Activated CD4-positive, alpha-beta T cell treated with anti-CD3 and anti-CD28 coated beads, Interleukin-2, amount 50 U/mL, for 16 hours (primary cell): ENCODE results near the gene TTLL8.
A peak's percentile ranks its signal among the peaks of the same experiment; 100 is the strongest.
"Not testable (repeated sequence)": the region's sequence is repeated elsewhere in the genome, so short reads cannot be mapped to it uniquely, and the experiment has no call there.

Experiments used
- DNase-seq: peaks from one replicate; pipeline ENCODE4 v3.0.0-alpha.2; 2020

The TTLL8 gene

GRCh38 chr22:49999946-50000586, 58.0 kb downstream of the TTLL8 start:
- DNase-seq = no peak

GRCh38 chr22:49999063-49999945, 58.8 kb downstream of the TTLL8 start:
- no peak for DNase-seq

- no peak for DNase-seq
Observed at GRCh38 chr22:49998718-49999062, 59.4 kb downstream of the TTLL8 start.

GRCh38 chr22:49997932-49998717, 60.0 kb downstream of the TTLL8 start:
- no peak for DNase-seq

GRCh38 chr22:49997251-49997599, 60.9 kb downstream of the TTLL8 start:
- DNase-seq = no peak

- DNase-seq = no peak
Observed at GRCh38 chr22:49996518-49997250, 61.4 kb downstream of the TTLL8 start.

GRCh38 chr22:49996119-49996517, 62.0 kb downstream of the TTLL8 start:
- no peak for DNase-seq

- no peak for DNase-seq
Observed at GRCh38 chr22:49995361-49996118, 62.6 kb downstream of the TTLL8 start.

GRCh38 chr22:49995041-49995360, 63.1 kb downstream of the TTLL8 start:
- DNase-seq = no peak

- DNase-seq = no peak
Observed at GRCh38 chr22:49994361-49995040, 63.6 kb downstream of the TTLL8 start.

GRCh38 chr22:49993649-49994360, 64.3 kb downstream of the TTLL8 start:
- no peak for DNase-seq

GRCh38 chr22:49992921-49993648, 65.0 kb downstream of the TTLL8 start:
- peak; percentile 68 for DNase-seq

- DNase-seq = no peak
Observed at GRCh38 chr22:49991907-49992533, 66.1 kb downstream of the TTLL8 start.

- DNase-seq = no peak
Observed at GRCh38 chr22:49991167-49991566, 66.9 kb downstream of the TTLL8 start.

- not testable (repeated sequence) for DNase-seq
Observed at GRCh38 chr22:49989826-49990225, 68.3 kb downstream of the TTLL8 start.

- no peak for DNase-seq
Observed at GRCh38 chr22:49986325-49986724, 71.8 kb downstream of the TTLL8 start.

GRCh38 chr22:49983148-49984042, 74.7 kb downstream of the TTLL8 start:
- no peak for DNase-seq

- DNase-seq = not testable (repeated sequence)
Observed at GRCh38 chr22:49981799-49982198, 76.3 kb downstream of the TTLL8 start.
